Tibial nerve (tissue), 4 donors: Measurements from ENCODE around the gene HDAC3.

Experiments used
- EP300 ChIP-seq, 2 donors: sonication (generic); formaldehyde crosslinking; IDR thresholded peaks; one replicate each; pipeline ENCODE4 v1.6.1; 2017; ENCODE audit warnings: antibody characterized with exemption in 2 of 2, mild to moderate bottlenecking in 1 of 2
- POLR2A ChIP-seq, 2 donors: fragments of 450-650 bp; IDR thresholded peaks; one replicate each; pipeline ENCODE4 v1.6.1; 2017; ENCODE audit warnings: antibody characterized with exemption in 2 of 2, mild to moderate bottlenecking in 2 of 2, moderate library complexity in 2 of 2
- TF ChIP-seq, protein P1 (sequence below), 5 experiments: fragments of 200-600 bp in 3 of 5; fragments of 450-650 bp in 2 of 5; sonication (generic) in 3 of 5; IDR thresholded peaks; one replicate each; pipeline ENCODE4 v1.5.1; 2016 to 2019; ENCODE audit warnings: antibody characterized with exemption in 5 of 5, mild to moderate bottlenecking in 3 of 5, moderate library complexity in 2 of 5

DNA sequence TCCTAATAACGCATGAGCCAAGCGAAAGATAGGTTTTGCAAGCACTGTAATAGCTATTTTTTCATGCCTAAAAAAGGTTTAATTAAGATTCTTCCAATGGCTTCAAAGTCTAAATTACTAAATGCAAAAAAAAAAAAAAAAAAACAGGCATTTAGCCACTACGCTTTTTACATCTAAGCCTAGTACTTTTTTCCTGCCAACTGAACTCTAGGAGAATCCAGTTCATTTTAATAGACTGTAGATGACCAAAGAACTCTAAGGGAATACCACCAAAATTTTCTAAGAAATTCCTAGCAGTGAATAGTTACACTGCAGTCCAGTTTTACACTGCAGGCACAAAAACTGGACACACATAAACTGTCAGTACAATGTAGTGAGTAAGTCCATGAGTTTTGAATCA is 27.6 kb downstream of the HDAC3 start:
- TF ChIP-seq, protein P1, sequence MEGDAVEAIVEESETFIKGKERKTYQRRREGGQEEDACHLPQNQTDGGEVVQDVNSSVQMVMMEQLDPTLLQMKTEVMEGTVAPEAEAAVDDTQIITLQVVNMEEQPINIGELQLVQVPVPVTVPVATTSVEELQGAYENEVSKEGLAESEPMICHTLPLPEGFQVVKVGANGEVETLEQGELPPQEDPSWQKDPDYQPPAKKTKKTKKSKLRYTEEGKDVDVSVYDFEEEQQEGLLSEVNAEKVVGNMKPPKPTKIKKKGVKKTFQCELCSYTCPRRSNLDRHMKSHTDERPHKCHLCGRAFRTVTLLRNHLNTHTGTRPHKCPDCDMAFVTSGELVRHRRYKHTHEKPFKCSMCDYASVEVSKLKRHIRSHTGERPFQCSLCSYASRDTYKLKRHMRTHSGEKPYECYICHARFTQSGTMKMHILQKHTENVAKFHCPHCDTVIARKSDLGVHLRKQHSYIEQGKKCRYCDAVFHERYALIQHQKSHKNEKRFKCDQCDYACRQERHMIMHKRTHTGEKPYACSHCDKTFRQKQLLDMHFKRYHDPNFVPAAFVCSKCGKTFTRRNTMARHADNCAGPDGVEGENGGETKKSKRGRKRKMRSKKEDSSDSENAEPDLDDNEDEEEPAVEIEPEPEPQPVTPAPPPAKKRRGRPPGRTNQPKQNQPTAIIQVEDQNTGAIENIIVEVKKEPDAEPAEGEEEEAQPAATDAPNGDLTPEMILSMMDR (IDR thresholded peaks at IDR 0.05) = no peak
- TF ChIP-seq POLR2A (IDR thresholded peaks at IDR 0.05) (no peak), EP300 (IDR thresholded peaks at IDR 0.05) (no peak)
